HG03064 (cell line): ENCODE results near the gene GFY.

Experiments used
- ATAC-seq: cut with Tn5 transposase; IDR thresholded peaks from one replicate; pipeline ENCODE4 v1.9.1; 2021; ENCODE audit warnings: low read depth; ENCODE audit not compliant: unreplicated experiment

GFY gene

GRCh38 chr19:49408816-49409440 is 16.3 kb upstream of the GFY start:
- ATAC-seq = no peak

- no peak for ATAC-seq
Observed at GRCh38 chr19:49409441-49410029, 15.7 kb upstream of the GFY start.

GRCh38 chr19:49411681-49412326 is 13.4 kb upstream of the GFY start:
- ATAC-seq = no peak

GRCh38 chr19:49413348-49413747 is 11.8 kb upstream of the GFY start:
- no peak for ATAC-seq

GRCh38 chr19:49414256-49414655 is 10.9 kb upstream of the GFY start:
- no peak for ATAC-seq

GRCh38 chr19:49415102-49415809 is 9.9 kb upstream of the GFY start:
- ATAC-seq = no peak

- no peak for ATAC-seq
Observed at GRCh38 chr19:49415810-49416200, 9.4 kb upstream of the GFY start.

- no peak for ATAC-seq
Observed at GRCh38 chr19:49417088-49417487, 8.1 kb upstream of the GFY start.

- ATAC-seq = no peak
Observed at GRCh38 chr19:49418511-49418910, 6.7 kb upstream of the GFY start.

- ATAC-seq = no peak
Observed at GRCh38 chr19:49419173-49419572, 6.0 kb upstream of the GFY start.

- ATAC-seq = no peak
Observed at GRCh38 chr19:49420227-49420626, 5.0 kb upstream of the GFY start.

GRCh38 chr19:49421039-49421877 is 3.9 kb upstream of the GFY start:
- ATAC-seq = no peak

GRCh38 chr19:49421878-49422202 is 3.3 kb upstream of the GFY start:
- no peak for ATAC-seq

- no peak for ATAC-seq
Observed at GRCh38 chr19:49422407-49423070, 2.6 kb upstream of the GFY start.

GRCh38 chr19:49423071-49423984 is 1.9 kb upstream of the GFY start, which contains the start of gene PTH2:
TSS of gene PTH2 (minus strand) at chr19:49423441. CDS start at chr19:49423339, 102 bp downstream.
- no peak for ATAC-seq

GRCh38 chr19:49423985-49424303 is 1.2 kb upstream of the GFY start:
- ATAC-seq = no peak

- ATAC-seq = no peak
Observed at GRCh38 chr19:49425922-49426592, 869 bp downstream of the GFY start.

GRCh38 chr19:49427339-49427738 is 2.2 kb downstream of the GFY start:
- ATAC-seq = no peak
